ENCODE results near the gene KCNB1.

GRCh38 chr20:49400904-49401303, 81.6 kb downstream of the KCNB1 start:
- TF ChIP-seq POLR2A (IDR thresholded peaks at IDR 0.05): no peak
- no peak for TF ChIP-seq CTCF (IDR thresholded peaks at IDR 0.05)

All from uterus (tissue), 2 donors.